Osteoblast (primary cell): ENCODE data around the gene CALCOCO2. TPM values are rescaled to one million over a fixed set of nuclear protein-coding genes. Genes with fewer than 3 reads are reported as not detected.
A peak's percentile ranks its signal among the peaks of the same experiment; 100 is the strongest.

ENCODE experiments used
- DNase-seq: peaks from one replicate; pipeline ENCODE4 v3.0.0; 2011; ENCODE audit warnings: low spot score, mixed read lengths; ENCODE audit not compliant: insufficient read length; ENCODE audit errors: missing footprints
- H2AFZ ChIP-seq: 2 replicates; pipeline ENCODE4 v1.6.0; 2011; ENCODE audit warnings: mild to moderate bottlenecking, low read length
- H3K27ac ChIP-seq: 2 replicates; pipeline ENCODE4 v1.5.1; 2011; ENCODE audit warnings: mild to moderate bottlenecking, low read depth, low read length, moderate library complexity
- H3K27me3 ChIP-seq: 2 replicates; pipeline ENCODE4 v1.6.0; 2012; ENCODE audit warnings: mild to moderate bottlenecking, control low read depth, inconsistent platforms, low read length, moderate library complexity; ENCODE audit not compliant: insufficient read depth
- H3K36me3 ChIP-seq: 2 replicates; pipeline ENCODE4 v1.5.1; 2011; ENCODE audit warnings: mild to moderate bottlenecking, low read length, control low read depth, moderate library complexity; ENCODE audit not compliant: insufficient read depth
- H3K4me1 ChIP-seq: 2 replicates; pipeline ENCODE4 v1.5.1; 2011; ENCODE audit warnings: mild to moderate bottlenecking, low read length, control low read depth, moderate library complexity; ENCODE audit not compliant: insufficient read depth
- H3K4me2 ChIP-seq: 2 replicates; pipeline ENCODE4 v1.6.0; 2011; ENCODE audit warnings: mild to moderate bottlenecking, low read length; ENCODE audit not compliant: insufficient read depth
- H3K4me3 ChIP-seq: fragments of 200-600 bp; sonication (generic); 3 replicates; pipeline ENCODE4 v1.5.1; 2012; ENCODE audit warnings: mild to moderate bottlenecking, low read length, inconsistent platforms; ENCODE audit not compliant: insufficient read depth
- H3K79me2 ChIP-seq: 2 replicates; pipeline ENCODE4 v1.6.0; 2012; ENCODE audit warnings: mild to moderate bottlenecking, low read length, control low read depth, inconsistent platforms; ENCODE audit not compliant: insufficient read depth
- H3K9me3 ChIP-seq: 2 replicates; pipeline ENCODE4 v1.5.1; 2011; ENCODE audit warnings: low read depth, low read length, control low read depth
- H4K20me1 ChIP-seq: 2 replicates; pipeline ENCODE4 v1.6.0; 2012; ENCODE audit warnings: mild to moderate bottlenecking, low read length, control low read depth; ENCODE audit not compliant: insufficient read depth
- CTCF ChIP-seq: IDR thresholded peaks from 2 replicates; pipeline ENCODE4 v1.5.1; 2011; ENCODE audit warnings: mild to moderate bottlenecking, low read depth, low read length, moderate library complexity; ENCODE audit errors: extremely low read depth
- total RNA-seq: library from RNA; depleted of rRNA; stranded (reverse); fragments of >200 nt; gene quantifications from 2 replicates; pipeline ENCODE4 v1.2.3, GENCODE V29; 2012

CALCOCO2 gene
- total RNA-seq, 1 donor, result 105 TPM

- H3K27ac ChIP-seq, result peak within 1 kb of the TSS; percentile 89
- peak within 1 kb of the TSS; percentile 95 for H2AFZ ChIP-seq
- no peaks in the 10 kb centered on the region for H3K9me3 ChIP-seq
- peaks cover 54% of the 10 kb centered on the region for H3K79me2 ChIP-seq
- H3K36me3 ChIP-seq, result peaks cover 28% of the 10 kb centered on the region
- DNase-seq, result peak; percentile 99
- peaks cover 41% of the 10 kb centered on the region for H3K4me1 ChIP-seq
- peak within 1 kb of the TSS; percentile 76 for H3K4me3 ChIP-seq
- H3K27me3 ChIP-seq, result no peaks in the 10 kb centered on the region
- peak; percentile 5 for TF ChIP-seq CTCF
- H3K4me2 ChIP-seq, result peak within 1 kb of the TSS; percentile 89
- H4K20me1 ChIP-seq, result peaks cover 37% of the 10 kb centered on the region
These were observed 77.4 kb downstream of the CALCOCO2 start, which contains the start of gene UBE2Z for GRCh38 chr17:48908047-48908843. Gene UBE2Z, plus strand, starts transcription at chr17:48908407. Its CDS starts 97 bp downstream, at chr17:48908504.

- peak; percentile 94 for DNase-seq
- Histone ChIP-seq H3K4me1 (peaks cover 41% of the 10 kb centered on the region), H3K36me3 (peaks cover 34% of the 10 kb centered on the region), H3K27ac (peak overlapping the region; percentile 89), H2AFZ (no peak overlapping the region), H4K20me1 (peaks cover 38% of the 10 kb centered on the region), H3K79me2 (peaks cover 61% of the 10 kb centered on the region), H3K27me3 (no peaks in the 10 kb centered on the region), H3K4me3 (peak overlapping the region; percentile 76), H3K9me3 (no peaks in the 10 kb centered on the region), H3K4me2 (peak overlapping the region; percentile 89)
- TF ChIP-seq CTCF, result no peak
These were observed 78.1 kb downstream of the CALCOCO2 start for GRCh38 chr17:48908853-48909394.

GRCh38 chr17:48909783-48910182, 78.9 kb downstream of the CALCOCO2 start:
- Histone ChIP-seq H3K4me3 (peak overlapping the region; percentile 76), H3K9me3 (no peaks in the 10 kb centered on the region), H3K36me3 (peaks cover 41% of the 10 kb centered on the region), H3K79me2 (peaks cover 69% of the 10 kb centered on the region), H3K4me1 (peaks cover 41% of the 10 kb centered on the region), H3K4me2 (peak overlapping the region; percentile 89), H3K27ac (peak overlapping the region; percentile 47), H3K27me3 (no peaks in the 10 kb centered on the region), H4K20me1 (peaks cover 41% of the 10 kb centered on the region), H2AFZ (no peak overlapping the region)
- no peak for TF ChIP-seq CTCF
- no peak for DNase-seq

- H3K79me2 ChIP-seq, result peaks cover 75% of the 10 kb centered on the region
- peaks cover 46% of the 10 kb centered on the region for H3K4me1 ChIP-seq
- H4K20me1 ChIP-seq, result peaks cover 47% of the 10 kb centered on the region
- H3K27ac ChIP-seq, result peak overlapping the region; percentile 46
- H2AFZ ChIP-seq, result no peak overlapping the region
- no peak for TF ChIP-seq CTCF
- H3K27me3 ChIP-seq, result no peaks in the 10 kb centered on the region
- H3K4me2 ChIP-seq, result peak overlapping the region; percentile 89
- H3K4me3 ChIP-seq, result peak overlapping the region; percentile 76
- H3K36me3 ChIP-seq, result peaks cover 41% of the 10 kb centered on the region
- H3K9me3 ChIP-seq, result no peaks in the 10 kb centered on the region
- DNase-seq, result no peak
These were observed 79.5 kb downstream of the CALCOCO2 start for GRCh38 chr17:48910370-48910769.
